ENCODE results near the gene SUCLG2.

SUCLG2 gene

DNA sequence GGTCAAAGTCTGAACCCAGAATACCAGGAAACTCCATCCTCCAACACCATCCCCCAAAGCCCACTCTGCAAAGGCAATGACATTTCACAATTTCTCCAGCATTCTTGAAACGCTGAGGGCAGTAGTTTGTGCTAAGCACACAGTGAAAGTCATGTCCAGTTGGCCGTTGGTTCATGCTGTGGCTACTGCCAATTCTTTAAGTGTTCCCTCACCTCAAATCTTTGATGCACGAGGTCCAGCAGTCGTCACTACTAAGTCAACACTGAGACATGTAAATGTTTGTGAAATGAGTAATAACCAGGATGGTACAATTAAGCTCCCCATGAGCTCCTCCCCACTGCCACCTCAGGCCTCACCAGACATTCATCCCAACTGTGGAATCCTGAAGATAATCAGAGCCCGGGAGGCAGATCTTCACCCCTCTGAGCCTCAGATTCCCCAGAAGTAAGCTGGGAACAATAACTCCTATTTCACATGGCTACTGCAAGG, 7.0 kb downstream of the SUCLG2 start:
- H3K27me3 ChIP-seq (ENCODE audit: insufficient read depth, poor library complexity, severe bottlenecking) = no peaks in the 10 kb centered on the region
- H3K27ac ChIP-seq (replicated peaks) = no peak overlapping the region
- no peak for DNase-seq (ENCODE audit: low read depth in 1 of 2, low spot score in 1 of 2)
- TF ChIP-seq GABPA (IDR thresholded peaks at IDR 0.05; ENCODE audit: low read depth) (no peak), SPI1 (IDR thresholded peaks at IDR 0.05; ENCODE audit: borderline replicate concordance, low read depth) (no peak), POLR2AphosphoS5 (IDR thresholded peaks at IDR 0.05; ENCODE audit: low read depth) (no peak)
- TF ChIP-seq, protein P1, sequence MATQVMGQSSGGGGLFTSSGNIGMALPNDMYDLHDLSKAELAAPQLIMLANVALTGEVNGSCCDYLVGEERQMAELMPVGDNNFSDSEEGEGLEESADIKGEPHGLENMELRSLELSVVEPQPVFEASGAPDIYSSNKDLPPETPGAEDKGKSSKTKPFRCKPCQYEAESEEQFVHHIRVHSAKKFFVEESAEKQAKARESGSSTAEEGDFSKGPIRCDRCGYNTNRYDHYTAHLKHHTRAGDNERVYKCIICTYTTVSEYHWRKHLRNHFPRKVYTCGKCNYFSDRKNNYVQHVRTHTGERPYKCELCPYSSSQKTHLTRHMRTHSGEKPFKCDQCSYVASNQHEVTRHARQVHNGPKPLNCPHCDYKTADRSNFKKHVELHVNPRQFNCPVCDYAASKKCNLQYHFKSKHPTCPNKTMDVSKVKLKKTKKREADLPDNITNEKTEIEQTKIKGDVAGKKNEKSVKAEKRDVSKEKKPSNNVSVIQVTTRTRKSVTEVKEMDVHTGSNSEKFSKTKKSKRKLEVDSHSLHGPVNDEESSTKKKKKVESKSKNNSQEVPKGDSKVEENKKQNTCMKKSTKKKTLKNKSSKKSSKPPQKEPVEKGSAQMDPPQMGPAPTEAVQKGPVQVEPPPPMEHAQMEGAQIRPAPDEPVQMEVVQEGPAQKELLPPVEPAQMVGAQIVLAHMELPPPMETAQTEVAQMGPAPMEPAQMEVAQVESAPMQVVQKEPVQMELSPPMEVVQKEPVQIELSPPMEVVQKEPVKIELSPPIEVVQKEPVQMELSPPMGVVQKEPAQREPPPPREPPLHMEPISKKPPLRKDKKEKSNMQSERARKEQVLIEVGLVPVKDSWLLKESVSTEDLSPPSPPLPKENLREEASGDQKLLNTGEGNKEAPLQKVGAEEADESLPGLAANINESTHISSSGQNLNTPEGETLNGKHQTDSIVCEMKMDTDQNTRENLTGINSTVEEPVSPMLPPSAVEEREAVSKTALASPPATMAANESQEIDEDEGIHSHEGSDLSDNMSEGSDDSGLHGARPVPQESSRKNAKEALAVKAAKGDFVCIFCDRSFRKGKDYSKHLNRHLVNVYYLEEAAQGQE (IDR thresholded peaks at IDR 0.05; ENCODE audit: insufficient replicate concordance, low read depth) = no peak
- TF ChIP-seq, protein P2, sequence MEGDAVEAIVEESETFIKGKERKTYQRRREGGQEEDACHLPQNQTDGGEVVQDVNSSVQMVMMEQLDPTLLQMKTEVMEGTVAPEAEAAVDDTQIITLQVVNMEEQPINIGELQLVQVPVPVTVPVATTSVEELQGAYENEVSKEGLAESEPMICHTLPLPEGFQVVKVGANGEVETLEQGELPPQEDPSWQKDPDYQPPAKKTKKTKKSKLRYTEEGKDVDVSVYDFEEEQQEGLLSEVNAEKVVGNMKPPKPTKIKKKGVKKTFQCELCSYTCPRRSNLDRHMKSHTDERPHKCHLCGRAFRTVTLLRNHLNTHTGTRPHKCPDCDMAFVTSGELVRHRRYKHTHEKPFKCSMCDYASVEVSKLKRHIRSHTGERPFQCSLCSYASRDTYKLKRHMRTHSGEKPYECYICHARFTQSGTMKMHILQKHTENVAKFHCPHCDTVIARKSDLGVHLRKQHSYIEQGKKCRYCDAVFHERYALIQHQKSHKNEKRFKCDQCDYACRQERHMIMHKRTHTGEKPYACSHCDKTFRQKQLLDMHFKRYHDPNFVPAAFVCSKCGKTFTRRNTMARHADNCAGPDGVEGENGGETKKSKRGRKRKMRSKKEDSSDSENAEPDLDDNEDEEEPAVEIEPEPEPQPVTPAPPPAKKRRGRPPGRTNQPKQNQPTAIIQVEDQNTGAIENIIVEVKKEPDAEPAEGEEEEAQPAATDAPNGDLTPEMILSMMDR (IDR thresholded peaks at IDR 0.05; ENCODE audit: insufficient read depth, low read length) = no peak
- no peak overlapping the region for H3K4me3 ChIP-seq (replicated peaks; ENCODE audit: insufficient read depth, low read length)

DNA sequence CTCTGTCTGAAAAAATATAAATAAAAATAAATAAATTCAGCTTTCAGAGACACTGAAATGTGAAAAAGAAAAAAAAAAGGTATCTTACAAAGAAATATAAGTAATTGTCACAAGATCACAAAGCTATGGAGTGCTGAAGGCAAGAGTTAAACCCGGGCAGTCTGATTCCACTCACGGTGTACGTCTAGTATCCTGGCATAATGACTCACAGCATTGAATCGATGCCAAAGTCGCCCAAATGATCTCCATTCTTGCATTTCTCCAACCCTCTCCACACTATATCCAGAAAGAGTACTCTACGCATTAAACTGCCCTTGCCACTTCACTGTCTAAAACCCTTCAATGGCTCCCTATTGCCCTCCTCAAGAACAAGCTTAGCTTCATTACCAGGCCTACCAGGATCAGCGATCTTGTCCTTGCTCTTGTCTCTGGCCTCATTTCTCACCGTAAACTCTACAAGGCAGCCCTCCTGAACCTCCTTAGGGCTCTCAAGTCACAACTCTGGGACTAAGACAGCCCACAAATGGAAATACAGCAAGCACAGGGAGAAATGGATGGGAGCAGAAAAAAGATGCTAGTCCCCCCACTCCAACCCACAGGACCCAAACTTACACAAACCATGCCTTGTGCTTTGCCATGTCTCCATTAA, 7.7 kb downstream of the SUCLG2 start:
- Histone ChIP-seq H3K4me3 (replicated peaks; ENCODE audit: insufficient read depth, low read length) (no peak overlapping the region), H3K27ac (replicated peaks) (no peak overlapping the region), H3K27me3 (ENCODE audit: insufficient read depth, poor library complexity, severe bottlenecking) (no peaks in the 10 kb centered on the region)
- no peak for DNase-seq (ENCODE audit: low read depth in 1 of 2, low spot score in 1 of 2)
- TF ChIP-seq SPI1 (IDR thresholded peaks at IDR 0.05; ENCODE audit: borderline replicate concordance, low read depth) = no peak
- TF ChIP-seq GABPA (IDR thresholded peaks at IDR 0.05; ENCODE audit: low read depth) = no peak
- TF ChIP-seq, protein P1 (IDR thresholded peaks at IDR 0.05; ENCODE audit: insufficient replicate concordance, low read depth) = no peak
- TF ChIP-seq, protein P2 (IDR thresholded peaks at IDR 0.05; ENCODE audit: insufficient read depth, low read length) = no peak
- TF ChIP-seq POLR2AphosphoS5 (IDR thresholded peaks at IDR 0.05; ENCODE audit: low read depth) = no peak

DNA sequence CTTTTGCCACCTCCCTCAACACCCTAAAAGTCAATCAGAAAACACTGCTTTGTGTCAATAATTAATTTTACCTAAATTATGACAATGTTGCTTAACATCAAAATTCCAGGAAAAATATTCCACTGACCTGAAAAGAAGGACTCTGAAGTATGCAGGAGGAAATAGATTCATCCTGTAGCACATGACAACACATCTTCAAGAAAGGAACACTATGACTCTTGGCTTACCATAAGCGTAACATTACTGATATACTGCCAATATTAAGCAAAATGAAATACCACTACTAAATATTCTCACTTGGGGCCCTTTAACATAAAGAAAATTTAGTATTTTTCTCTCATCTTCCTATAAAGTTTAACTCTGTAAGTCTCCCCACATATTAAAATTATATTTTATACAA, 9.6 kb downstream of the SUCLG2 start:
- H3K27ac ChIP-seq (replicated peaks) = no peak overlapping the region
- no peak for DNase-seq (ENCODE audit: low read depth in 1 of 2, low spot score in 1 of 2)
- H3K4me3 ChIP-seq (replicated peaks; ENCODE audit: insufficient read depth, low read length) = no peak overlapping the region
- no peaks in the 10 kb centered on the region for H3K27me3 ChIP-seq (ENCODE audit: insufficient read depth, poor library complexity, severe bottlenecking)
- TF ChIP-seq, protein P2 (IDR thresholded peaks at IDR 0.05; ENCODE audit: insufficient read depth, low read length) = no peak
- no peak for TF ChIP-seq GABPA (IDR thresholded peaks at IDR 0.05; ENCODE audit: low read depth)
- no peak for TF ChIP-seq SPI1 (IDR thresholded peaks at IDR 0.05; ENCODE audit: borderline replicate concordance, low read depth)
- TF ChIP-seq, protein P1 (IDR thresholded peaks at IDR 0.05; ENCODE audit: insufficient replicate concordance, low read depth) = no peak
- TF ChIP-seq POLR2AphosphoS5 (IDR thresholded peaks at IDR 0.05; ENCODE audit: low read depth) = no peak

All from HL-60 (cell line).